Measurements from ENCODE around the gene TRPM5. TPM values are rescaled to one million over a fixed set of nuclear protein-coding genes. Genes with fewer than 3 reads are reported as not detected.

Gene TRPM5
- total RNA-seq, 4 donors from 2014 or later = not detected

- TF ChIP-seq EP300 (IDR thresholded peaks at IDR 0.05) (no peak), POLR2A (IDR thresholded peaks at IDR 0.05) (no peak), CTCF (IDR thresholded peaks at IDR 0.05) (no peak)
- no peak for DNase-seq (ENCODE audit: low spot score in 2 of 2)
- H3K4me1 ChIP-seq = peaks cover 0 to 19% (median 8%) of the 10 kb centered on the region in 4 donors
- peaks cover 0 to 52% of the 10 kb centered on the region in 2 donors for H3K27me3 ChIP-seq
- H3K27ac ChIP-seq = no peak overlapping the region
- no peaks in the 10 kb centered on the region for H3K36me3 ChIP-seq
- WGBS, 2 donors = 74 to 82% methylated on average over 10 of the region's 10 CpGs
- peaks cover 0 to 2% (median 0%) of the 10 kb centered on the region in 4 donors for H3K9me3 ChIP-seq
- no peak overlapping the region for H3K4me3 ChIP-seq
These were observed 3.8 kb upstream of the TRPM5 start for GRCh38 chr11:2447951-2448650.

GRCh38 chr11:2447253-2447950 lies 3.1 kb upstream of the TRPM5 start:
- 73 to 74% methylated on average over 9 to 12 of the region's 12 CpGs for WGBS, 2 donors
- Histone ChIP-seq H3K4me1 (peaks cover 0 to 19% (median 8%) of the 10 kb centered on the region in 4 donors), H3K4me3 (peak overlapping the region in 1 of 4 donors; percentile 49), H3K36me3 (no peaks in the 10 kb centered on the region), H3K27ac (peak overlapping the region in 1 of 4 donors; percentile 19), H3K27me3 (peaks cover 0 to 53% of the 10 kb centered on the region in 2 donors), H3K9me3 (peaks cover 0 to 9% (median 0%) of the 10 kb centered on the region in 4 donors)
- TF ChIP-seq EP300 (IDR thresholded peaks at IDR 0.05) (no peak), POLR2A (IDR thresholded peaks at IDR 0.05) (no peak), CTCF (IDR thresholded peaks at IDR 0.05) (no peak)
- DNase-seq (ENCODE audit: low spot score in 2 of 2) = no peak

- TF ChIP-seq POLR2A (IDR thresholded peaks at IDR 0.05) (no peak), EP300 (IDR thresholded peaks at IDR 0.05) (no peak)
- DNase-seq (ENCODE audit: low spot score in 2 of 2) = no peak
- peak overlapping the region in 2 of 4 donors; percentile 49 for H3K4me3 ChIP-seq
These were observed 2.4 kb upstream of the TRPM5 start for GRCh38 chr11:2446590-2447252.

GRCh38 chr11:2445746-2446551 lies 1.6 kb upstream of the TRPM5 start:
- Histone ChIP-seq H3K27ac (peak overlapping the region in 1 of 4 donors; percentile 45), H3K4me3 (peak overlapping the region in 3 of 4 donors; percentile 9 to 49 (median 49)), H3K27me3 (peaks cover 0 to 62% of the 10 kb centered on the region in 2 donors), H3K4me1 (peaks cover 0 to 19% (median 8%) of the 10 kb centered on the region in 4 donors), H3K36me3 (no peaks in the 10 kb centered on the region), H3K9me3 (peaks cover 0 to 10% (median 0%) of the 10 kb centered on the region in 4 donors)
- WGBS, 2 donors = 42 to 47% methylated on average over 19 of the region's 23 CpGs
- DNase-seq (ENCODE audit: low spot score in 2 of 2) = no peak
- TF ChIP-seq POLR2A (IDR thresholded peaks at IDR 0.05) (no peak), CTCF (IDR thresholded peaks at IDR 0.05) (no peak), EP300 (IDR thresholded peaks at IDR 0.05) (no peak)

More at GRCh38 chr11:2446590-2447252, 2.4 kb upstream of the TRPM5 start:
- H3K36me3 ChIP-seq = no peaks in the 10 kb centered on the region
- H3K27me3 ChIP-seq = peaks cover 0 to 55% of the 10 kb centered on the region in 2 donors
- WGBS, 2 donors = 67 to 70% methylated on average over 12 to 14 of the region's 15 CpGs
- H3K9me3 ChIP-seq = peaks cover 0 to 10% (median 0%) of the 10 kb centered on the region in 4 donors
- H3K4me1 ChIP-seq = peaks cover 0 to 19% (median 8%) of the 10 kb centered on the region in 4 donors
- peak overlapping the region in 1 of 4 donors; percentile 45 for H3K27ac ChIP-seq
